Inflammatory macrophage treated with lipopolysaccharide for 4 hours (primary cell): ENCODE data around the gene FAM3D.

Source experiments
- DNase-seq: peaks from one replicate; pipeline ENCODE4 v3.0.0-alpha.2; 2020

Gene FAM3D

DNA sequence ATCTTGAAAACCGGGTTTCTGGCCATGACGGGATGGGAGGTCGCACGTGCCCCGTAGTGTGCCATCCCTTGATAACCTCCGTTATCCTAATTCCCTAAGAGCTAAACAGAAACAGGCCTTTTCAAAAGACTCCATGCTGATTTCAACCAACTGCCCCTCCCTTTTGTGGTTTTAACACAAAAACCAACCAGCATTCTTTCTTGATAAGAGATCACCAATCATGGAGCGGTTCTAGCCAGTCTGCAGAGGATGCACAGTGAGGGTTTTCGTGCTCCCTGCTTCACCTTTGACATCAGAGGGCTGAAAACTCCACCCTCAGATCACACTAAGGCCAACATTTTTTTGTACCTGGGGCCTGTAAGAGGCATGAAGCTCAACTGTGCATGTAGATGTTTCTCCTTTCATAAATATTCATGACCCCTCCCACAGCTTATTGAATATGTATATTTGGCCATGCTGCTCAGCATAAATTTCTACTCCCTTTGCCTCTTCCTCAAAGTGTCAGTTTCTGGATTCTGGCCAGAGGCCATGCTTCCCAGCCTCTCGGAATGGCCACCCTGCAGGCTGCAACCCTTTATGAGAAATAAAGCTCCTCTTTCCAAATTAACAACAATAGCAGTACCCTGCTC is 41.3 kb downstream of the FAM3D start:
- no peak for DNase-seq

DNA sequence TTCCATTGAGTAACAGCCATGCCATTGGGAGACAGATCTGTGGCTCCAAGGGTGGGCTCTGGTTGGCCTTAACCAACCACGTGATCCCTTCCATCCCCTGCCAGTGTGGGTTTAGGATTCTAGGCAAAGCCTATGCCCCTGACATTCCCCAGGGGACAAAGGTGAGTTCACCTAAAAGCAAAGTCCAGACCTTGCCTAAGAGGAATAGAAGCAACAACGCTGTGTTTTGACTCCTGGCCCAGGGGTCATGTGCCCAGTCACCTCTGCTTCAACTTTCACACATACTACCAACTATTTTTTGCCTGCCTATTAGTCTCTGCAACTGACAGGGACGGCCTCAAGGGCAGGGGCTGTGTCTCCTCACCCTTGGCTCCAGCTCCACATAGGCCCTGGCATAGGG is 42.0 kb downstream of the FAM3D start:
- no peak for DNase-seq

DNA sequence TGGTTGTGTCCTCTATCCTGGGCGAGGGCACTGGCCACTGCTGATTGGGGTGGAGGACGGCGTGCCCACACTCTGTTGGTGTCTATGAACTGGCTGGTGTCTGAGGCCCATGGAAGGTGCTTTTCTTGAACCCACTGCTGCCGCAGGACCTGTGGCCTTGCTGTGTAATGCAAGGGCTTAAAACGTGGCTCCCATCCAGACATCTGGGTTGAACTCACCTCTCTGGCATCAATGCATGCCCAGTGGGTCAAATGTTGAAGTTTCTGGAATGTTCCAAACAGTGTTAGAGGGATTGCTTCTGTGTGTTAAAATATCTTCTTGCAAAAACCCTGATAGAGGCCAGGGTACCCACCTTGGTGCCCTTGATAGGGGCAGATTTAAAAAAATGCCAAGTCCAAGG is 42.6 kb downstream of the FAM3D start:
- DNase-seq = no peak

DNA sequence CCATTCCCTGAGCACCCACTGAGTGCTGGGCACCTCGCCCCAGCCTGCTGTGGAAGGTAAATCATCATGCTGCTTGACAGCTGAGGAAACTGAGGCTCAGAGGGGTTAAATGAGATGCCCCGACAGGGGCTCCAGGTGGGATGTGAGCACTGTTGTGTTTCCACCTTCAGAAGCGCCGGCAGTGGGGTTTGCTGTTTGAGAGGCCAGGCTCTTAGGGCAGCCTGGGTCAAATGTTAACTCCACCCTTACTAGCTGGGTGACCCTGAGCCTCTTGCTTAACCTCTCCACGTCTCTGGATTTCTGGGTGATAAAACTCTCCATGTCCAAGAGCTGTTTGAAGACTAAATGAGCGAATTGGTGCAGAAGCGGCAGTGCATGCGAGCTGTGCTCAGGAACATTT is 43.1 kb downstream of the FAM3D start:
- DNase-seq = no peak

DNA sequence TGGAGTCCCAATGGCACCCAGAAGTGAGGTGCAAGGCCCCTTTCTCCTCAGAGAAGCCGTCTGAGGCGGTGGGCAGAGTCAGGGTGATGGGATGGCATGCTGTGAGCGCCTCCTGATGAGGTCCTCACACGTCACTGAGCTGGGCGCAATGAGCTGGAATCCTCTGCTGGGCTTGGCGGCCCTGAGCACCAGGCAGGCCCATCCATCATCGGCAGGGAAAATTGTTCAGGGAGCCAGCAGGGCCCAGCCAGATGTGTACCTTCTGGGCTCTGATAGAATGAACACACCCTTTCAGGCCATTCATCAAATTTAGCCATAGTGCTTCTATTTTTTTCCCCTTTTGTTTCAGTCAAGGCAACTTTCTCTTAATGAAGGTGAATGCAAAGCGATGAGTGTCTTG is 43.7 kb downstream of the FAM3D start:
- no peak for DNase-seq

DNA sequence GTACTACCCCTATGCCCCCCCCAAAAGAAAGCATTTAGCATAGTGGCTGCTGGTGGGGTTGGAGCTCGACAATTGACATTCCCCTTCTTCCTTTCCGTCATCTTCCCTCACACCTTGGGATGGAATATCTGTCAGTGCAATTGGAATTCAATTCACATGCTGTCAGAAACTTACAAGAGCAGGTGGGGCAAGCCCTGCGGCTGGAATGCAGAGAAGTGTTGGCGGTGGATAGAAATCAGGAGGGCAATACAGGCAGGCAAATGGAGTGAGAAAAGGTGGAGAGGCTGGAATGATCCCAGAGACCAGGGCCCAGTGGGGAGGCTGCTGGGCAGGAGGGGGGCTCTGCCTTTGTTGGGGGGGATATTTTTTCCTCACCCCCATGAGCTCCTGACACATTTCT is 44.1 kb downstream of the FAM3D start:
- DNase-seq = no peak

DNA sequence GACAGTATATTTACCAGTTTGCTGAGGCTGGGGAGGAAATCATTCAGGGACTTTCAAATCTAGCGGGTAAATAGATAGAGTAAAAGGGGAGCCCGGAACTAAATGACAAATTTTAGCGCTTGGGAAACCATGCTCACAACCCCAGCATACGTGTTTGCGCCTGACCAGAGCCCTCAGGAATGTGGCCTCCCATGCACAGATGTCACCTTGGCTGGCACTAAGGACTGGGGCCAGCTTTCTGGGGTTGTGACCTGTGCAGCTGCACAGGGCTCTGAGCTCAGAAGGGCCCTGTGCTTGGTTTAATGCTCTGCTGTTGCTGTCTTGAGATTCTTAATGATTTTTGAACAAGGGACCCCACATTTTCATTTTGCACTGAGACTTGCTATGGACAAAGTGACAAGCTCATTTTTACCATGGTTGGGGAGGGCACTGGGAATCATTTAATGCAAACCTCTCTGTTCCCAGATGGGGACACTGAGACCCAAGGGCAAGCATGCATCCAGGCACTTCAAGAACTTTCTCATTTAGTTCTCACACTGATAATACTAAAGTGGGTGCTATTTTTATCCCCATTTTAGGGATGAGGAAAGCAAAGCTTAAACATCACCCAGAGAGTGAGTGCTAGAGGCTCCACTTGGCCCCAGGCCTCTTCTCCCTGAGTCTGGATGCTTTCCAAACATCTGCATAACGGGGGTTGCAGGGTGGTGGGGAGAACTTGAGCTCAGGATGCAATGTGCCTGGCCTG is 45.3 kb downstream of the FAM3D start:
- DNase-seq = no peak

DNA sequence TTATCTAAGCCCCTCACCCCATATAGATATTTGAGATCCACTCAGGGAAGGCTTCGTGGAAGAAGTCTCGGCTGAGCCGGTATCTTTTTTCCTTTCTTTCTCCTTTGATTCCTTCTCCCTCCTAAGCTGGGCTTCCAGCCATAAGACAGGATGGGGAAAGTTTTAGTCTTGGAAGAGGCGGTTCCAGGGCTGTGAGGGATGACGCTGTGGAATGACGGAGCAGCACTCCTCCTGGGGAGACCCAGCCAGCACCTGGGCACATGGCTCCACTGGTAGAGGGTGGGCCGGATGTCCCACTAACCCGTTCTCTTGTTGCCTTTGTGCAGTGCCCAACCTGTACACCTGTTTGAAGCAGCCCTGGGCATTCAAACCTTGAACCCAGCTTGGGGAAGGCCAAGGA is 46.2 kb downstream of the FAM3D start:
- DNase-seq = no peak

DNA sequence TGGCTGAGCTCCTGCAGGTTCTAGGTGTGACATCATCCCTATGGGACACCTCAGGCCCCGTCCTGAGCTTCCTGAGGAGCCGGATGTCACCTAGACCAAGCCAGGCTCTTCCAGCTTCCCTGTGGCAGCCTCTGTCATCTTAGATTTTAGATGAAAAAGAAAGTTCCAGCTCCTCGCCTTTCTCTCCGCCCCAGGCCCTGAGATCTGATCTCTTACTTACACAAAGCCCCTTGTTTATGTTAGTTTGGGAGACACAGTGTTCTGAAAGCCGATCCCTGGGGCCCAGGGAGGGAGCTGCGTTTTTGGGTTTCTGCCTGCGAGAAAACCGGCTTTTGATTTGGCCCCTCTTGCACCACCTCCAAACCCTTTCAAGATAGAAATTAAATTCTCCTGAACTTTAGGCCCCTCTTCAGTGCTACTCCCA is 49.2 kb downstream of the FAM3D start:
- no peak for DNase-seq

DNA sequence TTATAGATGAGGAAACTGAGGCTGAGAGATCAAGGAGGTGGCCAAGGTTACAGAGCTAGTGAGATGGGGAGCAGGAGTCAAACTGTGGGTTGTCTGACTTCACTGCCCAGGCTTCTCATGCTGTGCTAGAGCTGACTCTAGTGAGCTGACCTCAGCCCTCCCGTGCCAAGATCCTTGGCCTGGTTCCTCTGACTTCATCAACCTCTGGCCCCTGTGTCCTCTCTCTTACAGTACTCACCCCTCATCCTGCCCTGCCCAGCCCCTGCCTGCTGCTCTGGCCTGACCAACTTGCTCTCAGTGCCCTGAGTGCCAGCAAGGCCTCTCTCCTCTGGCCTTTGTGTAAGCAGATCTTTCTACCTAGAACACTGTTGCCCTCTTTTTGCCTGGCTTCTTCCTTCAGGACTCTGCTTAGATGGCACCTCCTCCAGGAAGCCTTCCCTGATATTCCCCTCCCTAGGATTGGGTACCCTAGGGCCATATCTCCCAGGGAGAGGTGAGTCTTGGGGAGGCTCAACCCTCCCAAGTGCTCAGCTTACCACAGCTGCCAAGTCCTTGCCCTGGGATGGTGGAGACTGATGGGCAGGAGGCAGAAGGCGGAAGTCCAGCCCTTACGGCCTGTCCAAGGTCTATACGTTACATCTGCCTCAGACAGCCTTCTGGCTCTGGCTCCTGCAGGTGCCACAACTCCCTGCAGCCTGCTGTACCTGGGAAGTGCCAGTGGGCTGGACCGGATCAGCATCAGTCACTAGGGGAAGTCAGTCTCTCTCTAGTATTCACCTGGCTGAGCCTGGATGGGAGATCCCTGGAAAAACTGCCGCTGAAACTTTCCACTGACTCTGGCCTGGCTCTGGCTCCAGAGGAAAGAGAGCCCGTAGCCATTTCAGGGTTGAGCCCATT is 53.1 kb downstream of the FAM3D start:
- no peak for DNase-seq

DNA sequence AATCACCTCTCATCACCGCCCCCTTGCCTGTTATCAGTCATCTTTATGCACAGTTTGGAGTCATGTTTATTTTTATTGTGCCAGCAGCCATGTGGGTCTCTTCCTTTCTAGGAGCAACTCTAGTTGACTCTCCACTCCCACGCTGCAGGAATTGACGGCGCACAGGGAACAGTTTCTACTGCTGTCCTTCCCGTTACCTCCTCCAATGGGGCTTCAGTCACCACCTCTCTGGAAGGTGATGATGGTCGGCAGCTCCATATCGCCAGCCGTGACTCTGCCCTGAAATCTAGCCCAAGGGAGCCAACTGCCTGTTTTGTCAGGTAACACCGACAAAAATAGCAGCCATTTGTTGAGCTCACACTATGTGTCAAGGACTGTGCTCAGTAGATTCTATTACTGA is 53.7 kb downstream of the FAM3D start:
- no peak for DNase-seq

DNA sequence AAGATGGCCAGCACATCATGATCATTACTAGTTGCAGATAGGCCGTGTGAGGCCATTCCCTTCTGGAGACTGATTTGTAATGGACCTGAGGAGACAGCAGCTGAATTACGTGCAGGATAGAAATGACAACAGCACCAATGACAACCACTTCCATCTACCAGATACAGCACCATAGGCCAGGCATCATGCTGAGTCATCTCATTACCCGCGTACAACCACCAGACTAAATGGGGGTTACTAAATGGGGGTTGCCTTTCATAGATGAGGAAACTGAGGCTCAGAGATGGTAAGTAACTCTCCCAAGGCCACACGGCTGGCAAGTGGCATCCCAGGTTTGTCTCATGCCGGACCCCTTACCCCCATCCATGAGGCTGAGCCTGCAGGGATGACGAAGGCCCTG is 56.6 kb downstream of the FAM3D start:
- DNase-seq = no peak

DNA sequence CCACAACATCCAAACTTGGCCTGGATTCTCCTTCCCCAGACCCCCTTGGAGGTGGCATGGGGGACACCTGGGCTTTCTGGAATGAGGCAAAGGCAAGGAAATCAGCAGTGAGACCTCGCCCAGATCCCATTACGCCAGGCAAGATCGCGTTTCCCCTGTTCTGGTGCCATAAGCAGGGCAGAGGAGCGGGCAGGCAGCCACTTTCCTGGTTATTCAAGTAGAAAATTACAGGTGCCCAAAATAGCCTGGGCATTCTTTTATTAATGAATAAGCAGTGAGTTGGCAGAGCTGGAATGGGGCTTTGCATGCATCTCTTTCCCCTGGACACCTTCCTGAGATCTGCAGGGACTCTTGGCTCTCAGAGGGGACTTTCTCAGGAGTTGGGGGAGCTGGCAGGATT is 57.9 kb downstream of the FAM3D start:
- DNase-seq = no peak

DNA sequence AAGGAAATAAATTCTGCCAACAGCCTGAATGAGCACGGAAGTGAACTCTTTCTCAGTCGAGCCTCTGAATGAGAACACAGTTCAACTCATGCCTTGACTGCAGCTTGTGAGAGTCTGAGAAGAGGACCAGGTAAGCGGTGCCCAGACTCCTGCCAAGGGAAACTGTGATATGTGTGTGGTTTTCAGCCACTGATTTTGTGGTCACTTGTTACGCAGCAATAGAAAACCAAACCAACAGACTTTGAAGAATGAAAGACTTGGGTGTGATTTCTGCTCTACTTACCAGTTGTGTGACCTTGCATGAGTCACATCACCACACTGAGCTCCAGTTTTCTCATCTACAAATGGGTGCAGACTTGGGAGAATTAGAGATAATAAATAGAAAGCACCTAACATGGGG is 58.8 kb downstream of the FAM3D start:
- DNase-seq = no peak

DNA sequence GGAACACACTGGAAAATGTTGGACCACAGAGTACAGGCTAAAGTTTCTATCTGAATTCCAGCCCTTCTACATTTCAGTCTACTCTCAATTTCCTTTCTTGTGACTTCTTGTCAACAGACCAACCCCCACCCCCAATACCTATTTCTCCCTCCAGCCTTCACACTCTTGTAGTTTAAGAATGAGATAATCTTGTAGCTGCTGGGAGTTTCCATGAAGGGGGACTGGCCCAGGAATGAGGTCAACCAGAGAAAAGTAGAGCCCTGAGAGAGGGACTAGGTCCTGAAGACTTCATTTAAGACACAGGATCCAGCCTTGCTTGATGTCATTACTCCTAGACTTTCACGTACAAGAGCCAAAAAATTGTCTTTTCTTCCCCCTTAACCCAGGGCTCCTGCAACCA is 59.9 kb downstream of the FAM3D start:
- DNase-seq = no peak

DNA sequence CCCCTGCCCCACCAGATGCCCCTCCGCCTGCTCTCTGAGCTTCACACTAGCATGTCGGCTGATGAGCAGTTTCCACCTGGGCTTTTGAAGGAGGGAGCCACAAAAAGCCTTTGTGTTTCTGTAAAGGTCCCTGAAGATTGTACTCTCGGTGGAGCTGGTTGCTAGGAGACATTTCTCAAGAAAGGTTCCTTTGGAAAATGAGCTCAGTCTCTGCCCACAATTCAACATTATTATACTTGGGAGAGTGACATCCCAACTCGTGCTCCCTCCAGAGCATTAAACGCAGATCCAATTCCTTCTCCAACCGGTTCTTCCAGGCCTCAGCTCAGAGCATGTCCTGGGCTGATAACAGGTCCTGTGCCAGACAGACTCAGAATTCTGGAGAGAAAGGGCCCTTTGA is 62.5 kb downstream of the FAM3D start:
- no peak for DNase-seq

DNA sequence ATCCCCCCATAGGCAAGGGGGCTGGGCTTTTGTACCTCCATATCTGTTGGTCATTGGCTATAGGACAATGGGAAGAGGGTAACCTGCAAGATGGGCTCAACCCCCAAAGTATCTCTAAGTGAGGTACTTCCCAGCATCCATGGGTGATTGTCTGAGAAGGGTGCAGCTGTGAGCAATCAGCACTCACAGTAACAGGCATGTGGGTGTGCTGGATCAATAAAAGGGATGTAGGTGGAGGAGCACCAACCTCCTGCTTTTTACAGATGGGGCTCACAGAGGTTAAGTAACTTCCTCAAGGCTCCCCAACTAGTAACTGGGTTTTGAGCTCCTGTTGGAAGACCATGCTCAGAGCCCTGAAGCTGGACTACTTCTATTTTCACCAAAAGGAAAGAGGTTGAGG is 63.0 kb downstream of the FAM3D start:
- no peak for DNase-seq

DNA sequence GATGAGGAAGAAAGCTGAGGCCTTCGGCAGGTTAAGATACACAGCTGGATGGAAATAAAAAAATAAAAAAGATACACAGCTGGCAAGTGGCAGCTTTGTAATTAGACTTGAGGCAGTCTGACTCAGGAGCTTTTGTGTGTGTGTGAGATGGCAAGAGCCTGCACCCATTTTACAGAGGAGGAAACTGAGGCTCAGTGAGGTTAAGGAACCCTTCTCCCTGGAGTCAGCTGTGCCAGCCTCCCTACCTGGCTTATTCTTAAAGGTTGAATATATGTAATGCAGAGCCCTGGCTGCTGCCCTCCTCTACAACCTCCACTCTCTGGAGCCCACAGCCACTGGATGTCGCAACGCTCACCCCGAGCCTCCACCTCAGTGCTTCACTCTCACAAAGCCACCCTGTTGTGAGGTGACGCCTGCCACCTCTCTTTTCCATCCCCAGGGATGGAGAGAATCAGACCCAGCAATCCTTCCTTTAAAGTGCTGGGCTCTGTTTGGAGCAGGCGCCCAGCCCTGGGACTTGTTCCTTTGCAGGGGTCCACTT is 68.7 kb downstream of the FAM3D start:
- DNase-seq = no peak

DNA sequence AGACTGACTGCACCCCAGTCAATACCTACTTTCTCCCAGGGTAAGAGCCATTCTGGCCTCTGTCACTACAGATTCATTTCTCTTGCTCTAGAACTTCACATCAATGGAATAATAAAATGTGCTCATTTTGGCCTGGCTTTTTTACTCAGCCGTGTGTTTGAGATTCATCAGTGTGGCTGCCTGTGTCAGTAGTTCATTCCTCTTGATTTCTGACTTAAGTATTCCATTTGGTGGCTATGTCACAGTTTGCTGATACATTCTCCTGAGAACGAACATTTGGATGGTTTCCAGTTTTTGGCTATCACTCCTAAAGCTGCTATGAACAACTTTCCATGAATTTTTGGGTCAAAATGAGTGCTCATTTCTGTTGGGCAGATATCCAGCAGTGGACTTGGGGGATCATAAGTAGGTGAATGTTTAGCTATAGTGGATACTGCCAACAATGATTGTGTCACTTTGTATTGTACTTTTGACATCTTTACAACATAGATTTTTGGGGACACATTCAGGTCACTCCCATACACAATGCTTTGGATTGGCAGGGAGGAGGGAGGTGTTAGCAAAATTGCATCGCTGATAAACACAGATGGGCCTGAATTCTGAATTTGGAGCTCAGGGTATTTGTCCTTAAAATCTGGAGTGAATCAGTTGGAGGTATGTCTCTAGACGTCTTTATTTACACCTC is 69.6 kb downstream of the FAM3D start:
- DNase-seq = no peak

DNA sequence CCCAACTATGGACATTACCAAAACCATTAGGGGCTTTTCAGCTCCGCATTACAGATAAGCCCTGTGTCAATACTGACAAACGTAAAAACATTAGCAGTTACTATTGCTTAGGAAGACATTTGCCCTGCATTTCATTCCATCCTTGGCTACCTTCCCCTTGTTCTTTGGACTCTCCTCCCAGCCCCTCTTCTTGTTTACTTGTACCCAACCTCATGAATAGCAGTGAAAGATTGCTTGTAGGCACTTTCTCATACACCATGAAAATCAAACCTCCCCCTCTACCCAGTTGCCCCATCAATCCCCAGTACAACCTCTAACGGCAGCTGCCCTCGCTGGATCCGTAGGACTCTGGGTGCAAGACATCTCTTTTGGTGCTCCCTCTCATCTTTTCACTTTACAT is 72.5 kb downstream of the FAM3D start:
- DNase-seq = no peak

DNA sequence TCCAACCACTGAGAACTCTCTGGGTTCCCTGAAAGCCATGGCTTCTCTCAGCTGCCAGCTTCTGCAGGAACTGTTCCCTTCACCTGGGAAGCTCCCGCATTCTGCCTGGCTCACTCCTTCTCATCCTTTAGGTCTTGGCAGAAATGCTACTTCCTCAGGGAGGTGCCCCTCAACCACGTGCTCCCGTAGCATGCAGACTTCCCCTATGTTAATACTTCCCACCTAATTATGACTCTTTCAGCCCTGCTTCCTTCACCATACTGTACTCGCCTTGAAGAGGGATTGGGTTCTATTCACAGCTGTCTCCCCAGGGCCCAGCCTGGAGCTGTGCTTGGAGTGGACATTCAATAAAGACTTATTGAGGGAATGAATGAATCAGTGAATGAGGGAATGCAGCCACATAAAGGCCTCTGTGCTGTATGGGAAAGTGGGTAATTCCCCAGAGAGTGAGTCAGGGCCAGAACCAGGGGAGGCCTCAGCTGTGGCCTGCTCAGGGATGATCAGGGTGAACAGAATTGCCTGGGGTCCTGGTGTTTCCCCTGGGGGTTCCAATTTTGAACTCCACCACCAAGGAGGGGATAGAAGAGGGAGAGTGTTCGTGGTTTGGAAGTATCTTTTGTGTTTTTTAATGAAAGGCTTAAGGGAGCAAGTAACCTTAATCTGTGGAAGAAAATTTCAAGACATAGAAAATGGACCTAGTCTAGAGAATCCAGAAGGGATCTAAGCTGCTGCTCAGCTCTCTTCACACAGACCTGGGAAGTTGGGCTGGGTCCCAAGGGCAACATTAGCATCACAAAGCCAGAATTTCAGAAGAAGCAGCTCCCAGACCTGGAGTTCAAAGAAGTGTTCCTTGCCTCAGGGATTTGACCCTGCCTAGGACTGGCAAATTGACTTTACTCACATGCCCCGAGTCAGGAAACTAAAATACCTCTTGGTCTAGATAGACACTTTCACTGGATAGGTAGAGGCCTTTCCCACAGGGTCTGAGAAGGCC is 74.8 kb downstream of the FAM3D start:
- peak; percentile 12 for DNase-seq
